Liver (tissue), 9 donors: ENCODE data around the gene CCDC178. TPM values are rescaled to one million over a fixed set of nuclear protein-coding genes. Genes with fewer than 3 reads are reported as not detected.

Source experiments
- DNase-seq: peaks from one replicate; pipeline ENCODE4 v3.0.0-alpha.2; 2017; ENCODE audit warnings: low spot score
- H3K27ac ChIP-seq, 2 donors: one replicate each; pipeline ENCODE4 v1.7.0; 2013; ENCODE audit warnings: inconsistent platforms in 2 of 2, low read length in 2 of 2, control low read depth in 1 of 2, low read depth in 1 of 2, mild to moderate bottlenecking in 1 of 2
- H3K27me3 ChIP-seq, 4 donors: one replicate each; pipeline versions ENCODE4 v1.6.1 to v1.7.0; 2013; ENCODE audit warnings: low read length in 3 of 4, inconsistent platforms in 1 of 4, mild to moderate bottlenecking in 1 of 4, moderate library complexity in 1 of 4; ENCODE audit not compliant: control insufficient read depth in 4 of 4, insufficient read depth in 4 of 4
- H3K36me3 ChIP-seq, 4 donors: one replicate each; pipeline versions ENCODE4 v1.6.1 to v1.7.0; 2013; ENCODE audit warnings: low read length in 3 of 4, mild to moderate bottlenecking in 3 of 4, low read depth in 1 of 4, moderate library complexity in 1 of 4; ENCODE audit not compliant: control insufficient read depth in 4 of 4, insufficient read depth in 3 of 4
- H3K4me1 ChIP-seq, 4 donors: one replicate each; pipeline versions ENCODE4 v1.6.1 to v1.7.0; 2013; ENCODE audit warnings: low read length in 3 of 4, mild to moderate bottlenecking in 3 of 4, moderate library complexity in 1 of 4; ENCODE audit not compliant: control insufficient read depth in 4 of 4, insufficient read depth in 4 of 4
- H3K4me3 ChIP-seq, 3 donors: one replicate each; pipeline versions ENCODE4 v1.6.1 to v1.7.0; 2013; ENCODE audit warnings: low read length in 3 of 3, control low read depth in 1 of 3, low read depth in 1 of 3, mild to moderate bottlenecking in 1 of 3
- H3K9ac ChIP-seq, 2 donors: one replicate each; pipeline ENCODE4 v1.7.0; 2013; ENCODE audit warnings: low read length in 2 of 2, mild to moderate bottlenecking in 2 of 2, moderate library complexity in 2 of 2, control low read depth in 1 of 2, low read depth in 1 of 2
- H3K9me3 ChIP-seq, 4 donors: one replicate each; pipeline versions ENCODE4 v1.6.1 to v1.7.0; 2013; ENCODE audit warnings: low read length in 3 of 4; ENCODE audit not compliant: control insufficient read depth in 4 of 4
- FOXA1 ChIP-seq: IDR thresholded peaks from 2 replicates; pipeline ENCODE4 v1.6.1; 2016; ENCODE audit warnings: antibody characterized with exemption
- FOXA2 ChIP-seq: IDR thresholded peaks from 2 replicates; pipeline ENCODE4 v1.6.1; 2016; ENCODE audit warnings: antibody characterized with exemption
- GABPA ChIP-seq, 2 donors: IDR thresholded peaks in 1 of 2; conservative IDR thresholded peaks in 1 of 2; 2 replicates each; pipeline ENCODE4 v1.6.1; 2016; ENCODE audit warnings: antibody characterized with exemption in 2 of 2, mild to moderate bottlenecking in 1 of 2, moderate library complexity in 1 of 2
- HNF4A ChIP-seq, 2 donors: conservative IDR thresholded peaks; 2 replicates each; pipeline ENCODE4 v1.6.1; 2016; ENCODE audit warnings: antibody characterized with exemption in 2 of 2, mild to moderate bottlenecking in 2 of 2
- HNF4G ChIP-seq: IDR thresholded peaks from 2 replicates; pipeline ENCODE4 v1.6.1; 2016; ENCODE audit warnings: antibody characterized with exemption
- RAD21 ChIP-seq, 2 donors: IDR thresholded peaks; 2 replicates each; pipeline ENCODE4 v1.6.1; 2016; ENCODE audit warnings: antibody characterized with exemption in 2 of 2, mild to moderate bottlenecking in 2 of 2
- SP1 ChIP-seq: IDR thresholded peaks from 2 replicates; pipeline ENCODE4 v1.6.1; 2018; ENCODE audit warnings: antibody characterized with exemption, mild to moderate bottlenecking
- WGBS: extraction: QIAGEN DNeasy Blood & Tissue Kit; methylation state at CpG from one replicate; pipeline ENCODE4 v1.1.7; 2013; 5-methylcytosine and 5-hydroxymethylcytosine counted together
- polyA plus RNA-seq, 2 donors: library from polyadenylated mRNA; stranded (reverse) in 1 of 2; unstranded in 1 of 2; fragments of 200-250 nt in 1 of 2; fragments of >200 nt in 1 of 2; fragmentation: Nextera tagmentation in 1 of 2; extraction: Ambion mirVana in 1 of 2; gene quantifications; one replicate each; pipeline versions ENCODE4 v1.2.1 to v1.2.3, GENCODE V29; 2013 to 2015
- total RNA-seq, 2 donors: library from RNA; depleted of rRNA; stranded (reverse); fragments of >200 nt; gene quantifications; one replicate each; pipeline ENCODE4 v1.2.3, GENCODE V29; 2014
- TF ChIP-seq, protein P1 (sequence below): fragments of 150-350 bp; IDR thresholded peaks from 2 replicates; pipeline ENCODE4 v1.5.1; 2017; ENCODE audit warnings: improper control_type of control experiment, low read depth, low read length; ENCODE audit not compliant: missing input control
- TF ChIP-seq, protein P2 (sequence below): IDR thresholded peaks from 2 replicates; pipeline ENCODE4 v1.6.1; 2016; ENCODE audit warnings: antibody characterized with exemption, mild to moderate bottlenecking
- donor health status: healthy.
- donor health status: healthy.
- donor health status: healthy.
- donor health status: healthy.
- donor health status: healthy.

The CCDC178 gene, protein sequence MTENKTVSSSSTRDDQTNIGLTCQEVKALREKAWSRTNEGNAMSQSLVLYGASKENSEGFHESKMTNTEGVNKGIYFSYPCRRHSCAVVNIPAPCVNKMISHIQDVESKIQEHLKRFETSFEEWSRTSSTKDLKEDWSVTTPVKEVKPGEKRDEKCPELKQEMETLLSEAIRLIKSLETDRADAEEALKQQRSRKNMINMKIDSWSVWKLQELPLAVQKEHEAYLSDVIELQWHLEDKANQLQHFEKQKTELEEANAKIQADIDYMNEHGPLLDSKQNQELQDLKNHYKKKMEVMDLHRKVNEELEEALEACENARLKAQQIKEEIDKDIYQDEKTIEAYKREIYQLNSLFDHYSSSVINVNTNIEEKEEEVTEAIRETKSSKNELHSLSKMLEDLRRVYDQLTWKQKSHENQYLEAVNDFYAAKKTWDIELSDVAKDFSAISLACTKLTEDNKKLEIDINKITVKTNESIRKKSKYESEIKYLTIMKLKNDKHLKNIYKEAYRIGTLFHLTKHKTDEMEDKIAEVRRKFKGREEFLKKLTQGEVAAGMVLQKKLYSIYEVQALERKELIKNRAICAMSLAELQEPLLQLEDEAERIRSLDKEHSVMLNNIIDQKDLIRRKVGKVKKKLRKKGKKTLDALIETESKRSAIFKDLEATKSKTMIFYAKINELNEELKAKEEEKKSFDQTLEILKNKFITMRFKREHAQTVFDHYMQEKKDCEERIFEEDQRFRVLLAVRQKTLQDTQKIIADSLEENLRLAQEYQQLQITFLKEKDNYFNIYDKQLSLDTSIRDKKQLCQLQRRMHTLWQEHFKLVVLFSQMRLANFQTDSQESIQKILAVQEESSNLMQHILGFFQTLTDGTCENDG
- total RNA-seq (not detected), polyA plus RNA-seq (not detected)

DNA sequence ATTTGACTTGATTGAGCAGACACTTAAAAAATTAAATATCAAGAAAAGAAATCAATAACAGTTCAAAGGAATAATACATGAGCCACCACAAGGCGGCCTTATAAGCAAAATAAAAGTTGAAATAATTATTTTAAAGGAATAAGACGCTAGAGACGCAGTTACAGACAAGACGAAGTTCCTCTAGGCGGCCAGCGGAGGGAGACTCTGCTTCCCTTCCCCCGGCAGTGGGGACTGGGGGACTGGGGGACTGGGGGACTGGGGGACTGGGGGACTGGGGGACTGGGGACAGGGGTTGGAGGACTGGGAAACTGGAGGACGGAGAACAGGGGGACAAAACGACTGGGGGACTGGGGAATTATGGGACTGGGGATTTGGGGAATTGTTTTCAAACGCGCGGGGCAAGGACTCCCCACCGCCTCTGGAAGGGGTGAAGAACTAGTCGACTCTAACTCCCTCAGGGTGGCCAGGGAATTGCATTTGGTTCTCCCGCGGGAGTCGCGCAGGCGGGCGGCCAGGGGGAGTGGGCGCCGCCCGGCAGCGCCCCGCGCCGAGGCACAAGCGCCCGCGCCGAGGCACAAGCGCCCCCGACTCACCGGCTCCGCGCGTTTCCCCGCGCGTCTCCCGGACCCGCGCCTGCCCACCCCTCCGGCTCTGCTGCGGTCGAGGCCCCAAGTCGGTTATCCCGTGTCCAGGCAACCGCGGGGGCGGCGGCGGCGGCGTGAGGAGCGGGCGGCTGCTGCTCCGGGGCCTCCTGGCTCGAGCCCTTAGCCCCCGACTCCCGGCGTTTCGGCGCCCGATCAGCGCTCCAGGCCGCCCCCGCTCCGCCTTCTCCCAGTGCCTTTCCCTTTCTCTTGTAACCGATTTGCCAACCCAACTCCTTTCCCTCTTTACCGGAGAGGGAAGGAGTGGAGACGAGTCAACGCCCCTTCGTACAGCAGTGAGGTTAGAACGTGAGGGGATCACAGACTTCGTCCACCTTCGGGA is at the start of gene CCDC178:
Gene CCDC178, minus strand, starts transcription at position 662 of the 984 bp plus-strand sequence. CDS start 28,633 bp downstream, outside the sequence.
- H3K27me3 ChIP-seq: peaks cover 0 to 4% (median 0%) of the 10 kb centered on the region in 4 donors
- peak within 1 kb of the TSS in 1 of 2 donors; percentile 6 for H3K27ac ChIP-seq
- no peaks in the 10 kb centered on the region for H3K9me3 ChIP-seq
- no peaks in the 10 kb centered on the region for H3K36me3 ChIP-seq
- peak; percentile 35 for DNase-seq
- TF ChIP-seq RAD21 (IDR thresholded peaks at IDR 0.05): peak; percentile 54 to 58
- TF ChIP-seq FOXA1: no peak
- no peak for TF ChIP-seq GABPA (IDR thresholded peaks at IDR 0.05 in 1 of 2, conservative IDR thresholded peaks at IDR 0.05 in 1 of 2)
- TF ChIP-seq FOXA2: no peak
- TF ChIP-seq HNF4G: no peak
- peak in 1 of 2 donors; percentile 9 for TF ChIP-seq HNF4A (conservative IDR thresholded peaks at IDR 0.05)
- TF ChIP-seq, protein P1, sequence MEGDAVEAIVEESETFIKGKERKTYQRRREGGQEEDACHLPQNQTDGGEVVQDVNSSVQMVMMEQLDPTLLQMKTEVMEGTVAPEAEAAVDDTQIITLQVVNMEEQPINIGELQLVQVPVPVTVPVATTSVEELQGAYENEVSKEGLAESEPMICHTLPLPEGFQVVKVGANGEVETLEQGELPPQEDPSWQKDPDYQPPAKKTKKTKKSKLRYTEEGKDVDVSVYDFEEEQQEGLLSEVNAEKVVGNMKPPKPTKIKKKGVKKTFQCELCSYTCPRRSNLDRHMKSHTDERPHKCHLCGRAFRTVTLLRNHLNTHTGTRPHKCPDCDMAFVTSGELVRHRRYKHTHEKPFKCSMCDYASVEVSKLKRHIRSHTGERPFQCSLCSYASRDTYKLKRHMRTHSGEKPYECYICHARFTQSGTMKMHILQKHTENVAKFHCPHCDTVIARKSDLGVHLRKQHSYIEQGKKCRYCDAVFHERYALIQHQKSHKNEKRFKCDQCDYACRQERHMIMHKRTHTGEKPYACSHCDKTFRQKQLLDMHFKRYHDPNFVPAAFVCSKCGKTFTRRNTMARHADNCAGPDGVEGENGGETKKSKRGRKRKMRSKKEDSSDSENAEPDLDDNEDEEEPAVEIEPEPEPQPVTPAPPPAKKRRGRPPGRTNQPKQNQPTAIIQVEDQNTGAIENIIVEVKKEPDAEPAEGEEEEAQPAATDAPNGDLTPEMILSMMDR: peak; percentile 45
- H3K4me1 ChIP-seq: peaks cover 0 to 8% (median 5%) of the 10 kb centered on the region in 4 donors
- WGBS: 2% methylated on average over 77 of the region's 77 CpGs
- H3K4me3 ChIP-seq: peak within 1 kb of the TSS; percentile 61 to 76 (median 72)
- peak within 1 kb of the TSS in 1 of 2 donors; percentile 45 for H3K9ac ChIP-seq

DNA sequence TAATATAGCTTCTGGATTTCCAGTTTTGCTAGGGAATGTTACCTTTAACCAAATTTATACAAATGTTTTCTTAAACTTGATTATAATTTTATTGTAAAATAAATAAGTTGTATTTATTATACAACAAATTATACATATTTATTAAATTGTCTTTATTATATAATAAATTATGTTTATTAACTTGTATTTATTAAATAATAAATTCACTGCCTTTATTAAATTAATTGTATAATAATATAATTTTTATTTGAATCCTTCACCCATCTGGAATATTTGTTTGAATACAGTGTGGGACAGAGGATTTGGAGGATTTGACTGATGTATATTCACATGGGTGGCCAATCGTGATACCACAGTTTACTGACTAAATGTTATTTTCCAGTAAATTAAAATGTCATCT is 43.4 kb upstream of the CCDC178 start:
- TF ChIP-seq, protein P2, sequence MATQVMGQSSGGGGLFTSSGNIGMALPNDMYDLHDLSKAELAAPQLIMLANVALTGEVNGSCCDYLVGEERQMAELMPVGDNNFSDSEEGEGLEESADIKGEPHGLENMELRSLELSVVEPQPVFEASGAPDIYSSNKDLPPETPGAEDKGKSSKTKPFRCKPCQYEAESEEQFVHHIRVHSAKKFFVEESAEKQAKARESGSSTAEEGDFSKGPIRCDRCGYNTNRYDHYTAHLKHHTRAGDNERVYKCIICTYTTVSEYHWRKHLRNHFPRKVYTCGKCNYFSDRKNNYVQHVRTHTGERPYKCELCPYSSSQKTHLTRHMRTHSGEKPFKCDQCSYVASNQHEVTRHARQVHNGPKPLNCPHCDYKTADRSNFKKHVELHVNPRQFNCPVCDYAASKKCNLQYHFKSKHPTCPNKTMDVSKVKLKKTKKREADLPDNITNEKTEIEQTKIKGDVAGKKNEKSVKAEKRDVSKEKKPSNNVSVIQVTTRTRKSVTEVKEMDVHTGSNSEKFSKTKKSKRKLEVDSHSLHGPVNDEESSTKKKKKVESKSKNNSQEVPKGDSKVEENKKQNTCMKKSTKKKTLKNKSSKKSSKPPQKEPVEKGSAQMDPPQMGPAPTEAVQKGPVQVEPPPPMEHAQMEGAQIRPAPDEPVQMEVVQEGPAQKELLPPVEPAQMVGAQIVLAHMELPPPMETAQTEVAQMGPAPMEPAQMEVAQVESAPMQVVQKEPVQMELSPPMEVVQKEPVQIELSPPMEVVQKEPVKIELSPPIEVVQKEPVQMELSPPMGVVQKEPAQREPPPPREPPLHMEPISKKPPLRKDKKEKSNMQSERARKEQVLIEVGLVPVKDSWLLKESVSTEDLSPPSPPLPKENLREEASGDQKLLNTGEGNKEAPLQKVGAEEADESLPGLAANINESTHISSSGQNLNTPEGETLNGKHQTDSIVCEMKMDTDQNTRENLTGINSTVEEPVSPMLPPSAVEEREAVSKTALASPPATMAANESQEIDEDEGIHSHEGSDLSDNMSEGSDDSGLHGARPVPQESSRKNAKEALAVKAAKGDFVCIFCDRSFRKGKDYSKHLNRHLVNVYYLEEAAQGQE: no peak
- TF ChIP-seq, protein P1: no peak
- TF ChIP-seq SP1: no peak

More for the DNA sequence above, 43.4 kb upstream of the CCDC178 start:
- Histone ChIP-seq H3K9me3 (no peaks in the 10 kb centered on the region), H3K27ac (no peak overlapping the region), H3K9ac (no peak overlapping the region), H3K36me3 (no peaks in the 10 kb centered on the region), H3K4me1 (no peaks in the 10 kb centered on the region), H3K27me3 (no peaks in the 10 kb centered on the region), H3K4me3 (no peak overlapping the region)
- no peak for DNase-seq
- WGBS: 82% methylated on average over 1 of the region's 1 CpG
